ENCODE data around the gene TCF12.

Gene TCF12

GRCh38 chr15:57032338-57032737 lies 113.9 kb downstream of the TCF12 start:
- TF ChIP-seq YY1 (IDR thresholded peaks at IDR 0.05; ENCODE audit: insufficient read depth, insufficient read length) (no peak), ZNF274 (IDR thresholded peaks at IDR 0.05; ENCODE audit: low read depth, low read length) (no peak), SUZ12 (IDR thresholded peaks at IDR 0.05; ENCODE audit: extremely low read depth, insufficient read depth, insufficient read length) (no peak)
- Histone ChIP-seq H3K4me3 (ENCODE audit: insufficient read length, low read depth) (no peak overlapping the region), H3K27me3 (ENCODE audit: insufficient read depth, insufficient read length) (no peaks in the 10 kb centered on the region), H3K4me1 (ENCODE audit: insufficient read depth, insufficient read length) (no peaks in the 10 kb centered on the region), H3K9ac (ENCODE audit: insufficient read length, low read depth) (no peak overlapping the region), H3K9me3 (ENCODE audit: insufficient read depth, low read length) (no peaks in the 10 kb centered on the region; the same call in 1 of the 2 replicates), H3K36me3 (ENCODE audit: insufficient read depth, insufficient read length, low read length) (no peaks in the 10 kb centered on the region)
- DNase-seq (ENCODE audit: low read depth, low spot score) = no peak

- Histone ChIP-seq H3K4me1 (ENCODE audit: insufficient read depth, insufficient read length) (no peaks in the 10 kb centered on the region), H3K9ac (ENCODE audit: insufficient read length, low read depth) (no peak overlapping the region), H3K9me3 (ENCODE audit: insufficient read depth, low read length) (no peaks in the 10 kb centered on the region), H3K4me3 (ENCODE audit: insufficient read length, low read depth) (no peak overlapping the region), H3K36me3 (ENCODE audit: insufficient read depth, insufficient read length, low read length) (no peaks in the 10 kb centered on the region), H3K27me3 (ENCODE audit: insufficient read depth, insufficient read length) (no peaks in the 10 kb centered on the region)
- no peak for TF ChIP-seq YY1 (IDR thresholded peaks at IDR 0.05; ENCODE audit: insufficient read depth, insufficient read length)
- no peak for TF ChIP-seq SUZ12 (IDR thresholded peaks at IDR 0.05; ENCODE audit: extremely low read depth, insufficient read depth, insufficient read length)
- no peak for TF ChIP-seq ZNF274 (IDR thresholded peaks at IDR 0.05; ENCODE audit: low read depth, low read length)
- DNase-seq (ENCODE audit: low read depth, low spot score) = no peak
These were observed 115.4 kb downstream of the TCF12 start for GRCh38 chr15:57033715-57034439.

GRCh38 chr15:57034613-57035012 lies 116.2 kb downstream of the TCF12 start:
- Histone ChIP-seq H3K9ac (ENCODE audit: insufficient read length, low read depth) (no peak overlapping the region), H3K4me3 (ENCODE audit: insufficient read length, low read depth) (no peak overlapping the region), H3K27me3 (ENCODE audit: insufficient read depth, insufficient read length) (no peaks in the 10 kb centered on the region), H3K9me3 (ENCODE audit: insufficient read depth, low read length) (no peaks in the 10 kb centered on the region), H3K36me3 (ENCODE audit: insufficient read depth, insufficient read length, low read length) (no peaks in the 10 kb centered on the region), H3K4me1 (ENCODE audit: insufficient read depth, insufficient read length) (no peaks in the 10 kb centered on the region)
- DNase-seq (ENCODE audit: low read depth, low spot score) = no peak
- no peak for TF ChIP-seq YY1 (IDR thresholded peaks at IDR 0.05; ENCODE audit: insufficient read depth, insufficient read length)
- no peak for TF ChIP-seq SUZ12 (IDR thresholded peaks at IDR 0.05; ENCODE audit: extremely low read depth, insufficient read depth, insufficient read length)
- no peak for TF ChIP-seq ZNF274 (IDR thresholded peaks at IDR 0.05; ENCODE audit: low read depth, low read length)

GRCh38 chr15:57035664-57036063 lies 117.2 kb downstream of the TCF12 start:
- Histone ChIP-seq H3K9me3 (ENCODE audit: insufficient read depth, low read length) (no peaks in the 10 kb centered on the region), H3K4me3 (ENCODE audit: insufficient read length, low read depth) (no peak overlapping the region), H3K4me1 (ENCODE audit: insufficient read depth, insufficient read length) (no peaks in the 10 kb centered on the region), H3K9ac (ENCODE audit: insufficient read length, low read depth) (no peak overlapping the region), H3K36me3 (ENCODE audit: insufficient read depth, insufficient read length, low read length) (no peaks in the 10 kb centered on the region), H3K27me3 (ENCODE audit: insufficient read depth, insufficient read length) (no peaks in the 10 kb centered on the region)
- no peak for DNase-seq (ENCODE audit: low read depth, low spot score)
- TF ChIP-seq SUZ12 (IDR thresholded peaks at IDR 0.05; ENCODE audit: extremely low read depth, insufficient read depth, insufficient read length) (no peak), YY1 (IDR thresholded peaks at IDR 0.05; ENCODE audit: insufficient read depth, insufficient read length) (no peak), ZNF274 (IDR thresholded peaks at IDR 0.05; ENCODE audit: low read depth, low read length) (no peak)

- Histone ChIP-seq H3K27me3 (ENCODE audit: insufficient read depth, insufficient read length) (no peaks in the 10 kb centered on the region), H3K36me3 (ENCODE audit: insufficient read depth, insufficient read length, low read length) (no peaks in the 10 kb centered on the region), H3K9ac (ENCODE audit: insufficient read length, low read depth) (no peak overlapping the region), H3K4me1 (ENCODE audit: insufficient read depth, insufficient read length) (no peaks in the 10 kb centered on the region), H3K4me3 (ENCODE audit: insufficient read length, low read depth) (no peak overlapping the region), H3K9me3 (ENCODE audit: insufficient read depth, low read length) (no peaks in the 10 kb centered on the region)
- no peak for DNase-seq (ENCODE audit: low read depth, low spot score)
- no peak for TF ChIP-seq ZNF274 (IDR thresholded peaks at IDR 0.05; ENCODE audit: low read depth, low read length)
These were observed 117.9 kb downstream of the TCF12 start for GRCh38 chr15:57036352-57036751.

- Histone ChIP-seq H3K9me3 (ENCODE audit: insufficient read depth, low read length) (no peaks in the 10 kb centered on the region), H3K4me3 (ENCODE audit: insufficient read length, low read depth) (no peak overlapping the region), H3K36me3 (ENCODE audit: insufficient read depth, insufficient read length, low read length) (no peaks in the 10 kb centered on the region), H3K9ac (ENCODE audit: insufficient read length, low read depth) (no peak overlapping the region), H3K4me1 (ENCODE audit: insufficient read depth, insufficient read length) (no peaks in the 10 kb centered on the region), H3K27me3 (ENCODE audit: insufficient read depth, insufficient read length) (no peaks in the 10 kb centered on the region)
- TF ChIP-seq ZNF274 (IDR thresholded peaks at IDR 0.05; ENCODE audit: low read depth, low read length) (no peak), YY1 (IDR thresholded peaks at IDR 0.05; ENCODE audit: insufficient read depth, insufficient read length) (no peak), SUZ12 (IDR thresholded peaks at IDR 0.05; ENCODE audit: extremely low read depth, insufficient read depth, insufficient read length) (no peak)
- DNase-seq (ENCODE audit: low read depth, low spot score) = no peak
These were observed 119.1 kb downstream of the TCF12 start for GRCh38 chr15:57037548-57037947.

GRCh38 chr15:57038040-57038439 lies 119.6 kb downstream of the TCF12 start:
- Histone ChIP-seq H3K9me3 (ENCODE audit: insufficient read depth, low read length) (no peaks in the 10 kb centered on the region), H3K4me3 (ENCODE audit: insufficient read length, low read depth) (no peak overlapping the region), H3K4me1 (ENCODE audit: insufficient read depth, insufficient read length) (no peaks in the 10 kb centered on the region), H3K9ac (ENCODE audit: insufficient read length, low read depth) (no peak overlapping the region), H3K27me3 (ENCODE audit: insufficient read depth, insufficient read length) (no peaks in the 10 kb centered on the region), H3K36me3 (ENCODE audit: insufficient read depth, insufficient read length, low read length) (no peaks in the 10 kb centered on the region)
- TF ChIP-seq ZNF274 (IDR thresholded peaks at IDR 0.05; ENCODE audit: low read depth, low read length) (no peak), SUZ12 (IDR thresholded peaks at IDR 0.05; ENCODE audit: extremely low read depth, insufficient read depth, insufficient read length) (no peak), YY1 (IDR thresholded peaks at IDR 0.05; ENCODE audit: insufficient read depth, insufficient read length) (no peak)
- DNase-seq (ENCODE audit: low read depth, low spot score) = no peak
